ENCODE results near the gene ATP1B1.

ATP1B1 gene

DNA sequence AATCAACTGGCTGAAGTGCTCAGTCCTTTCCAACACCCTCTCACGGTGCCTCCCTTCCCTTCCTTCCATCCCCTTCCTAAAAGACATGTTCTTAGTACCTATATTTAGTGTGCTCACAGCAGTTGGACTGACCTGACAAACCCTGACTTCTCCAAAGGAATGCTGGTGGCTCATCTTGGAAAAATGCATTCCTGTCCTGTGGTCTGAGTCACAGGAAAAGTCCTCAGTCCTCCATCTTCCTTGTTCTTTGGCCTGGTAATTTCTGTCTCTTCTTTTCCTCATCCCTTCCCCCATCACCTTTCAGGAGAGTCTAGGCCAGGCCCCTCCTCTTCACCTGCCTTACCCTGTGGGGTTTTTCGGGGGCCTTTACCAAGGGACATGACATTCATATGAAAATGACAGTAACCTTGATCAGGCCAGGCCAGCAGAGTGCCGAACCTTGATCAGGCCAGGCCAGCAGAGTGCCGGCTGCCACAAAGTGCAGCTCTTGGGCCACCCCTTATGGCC lies 7.2 kb downstream of the ATP1B1 start:
- in situ Hi-C loops (cut with MboI; ENCODE audit: low sequenced_read_pairs) = no loop called here

DNA sequence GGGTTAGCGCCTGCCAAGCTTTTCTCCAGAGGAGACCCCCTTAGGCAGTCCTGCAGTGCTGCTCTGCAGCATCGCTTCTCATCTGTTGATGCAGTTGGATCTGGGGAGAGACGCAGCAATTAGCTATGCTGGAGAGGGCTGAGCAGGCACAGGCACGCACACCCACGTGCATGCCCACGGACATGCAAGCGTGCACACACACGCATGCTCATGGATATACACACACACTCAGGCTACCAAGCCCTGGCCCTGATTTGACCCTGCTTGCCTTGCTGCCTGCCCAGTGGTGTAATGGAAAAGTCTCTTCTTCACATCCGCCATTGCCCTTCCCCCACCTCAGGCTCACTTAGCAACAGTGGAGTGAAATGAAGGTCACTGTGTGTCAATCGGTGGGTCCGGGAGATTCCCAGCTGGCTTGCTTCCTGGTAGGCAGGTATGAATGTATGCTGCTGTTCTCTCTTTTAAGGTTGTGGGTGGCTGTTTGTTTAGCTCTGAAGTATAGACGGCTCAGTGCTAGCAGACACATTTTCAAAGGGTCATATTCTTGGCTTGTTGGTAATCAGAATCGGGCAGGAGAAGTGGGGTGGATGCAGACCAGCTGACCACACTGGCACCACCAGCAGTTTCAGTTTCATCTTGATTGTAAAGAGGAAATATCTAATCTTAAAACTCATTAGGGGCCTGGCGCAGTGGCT lies 9.5 kb downstream of the ATP1B1 start:
- in situ Hi-C loops (cut with MboI; ENCODE audit: low sequenced_read_pairs) = no loop called here

DNA sequence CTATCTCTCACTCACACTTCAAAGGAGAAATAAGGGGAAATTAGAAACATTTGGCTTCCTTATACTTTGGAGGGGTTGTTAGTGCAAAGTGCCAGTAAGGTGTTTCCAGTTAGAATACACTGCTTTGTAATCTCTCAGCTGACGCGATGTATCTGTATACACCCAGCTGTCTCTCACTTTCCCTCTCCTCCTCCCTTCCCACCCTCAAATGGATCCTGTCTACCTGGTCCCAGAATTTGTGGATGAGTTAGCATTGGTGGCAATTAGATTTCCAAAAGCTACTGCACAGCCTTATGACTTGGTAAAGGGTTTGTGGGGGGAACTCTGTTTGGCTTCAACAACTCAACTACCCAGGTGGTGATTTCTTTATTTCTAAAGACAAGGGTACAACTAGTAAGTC lies 10.5 kb downstream of the ATP1B1 start:
- in situ Hi-C loops (cut with MboI; ENCODE audit: low sequenced_read_pairs) = no loop called here

DNA sequence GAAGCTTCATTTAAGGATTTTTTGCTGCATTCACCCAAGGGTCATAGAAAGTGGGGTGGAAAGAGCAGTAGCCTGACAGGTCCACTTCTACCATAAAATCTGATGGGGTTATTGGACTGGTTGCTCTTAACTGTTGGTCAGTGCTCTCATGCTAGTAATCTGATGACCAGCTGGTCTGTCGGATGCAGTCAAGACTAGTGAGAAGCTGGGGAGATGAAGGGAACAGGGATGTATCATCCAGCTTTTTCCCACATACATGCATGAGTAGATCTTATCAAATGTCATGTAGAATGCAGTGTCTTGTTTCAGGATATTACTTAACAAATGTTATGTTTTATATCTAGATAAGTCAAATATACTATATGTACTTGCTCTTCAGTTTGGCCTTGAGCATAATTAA lies 11.1 kb downstream of the ATP1B1 start:
- in situ Hi-C loops (cut with MboI; ENCODE audit: low sequenced_read_pairs) = no loop called here

DNA sequence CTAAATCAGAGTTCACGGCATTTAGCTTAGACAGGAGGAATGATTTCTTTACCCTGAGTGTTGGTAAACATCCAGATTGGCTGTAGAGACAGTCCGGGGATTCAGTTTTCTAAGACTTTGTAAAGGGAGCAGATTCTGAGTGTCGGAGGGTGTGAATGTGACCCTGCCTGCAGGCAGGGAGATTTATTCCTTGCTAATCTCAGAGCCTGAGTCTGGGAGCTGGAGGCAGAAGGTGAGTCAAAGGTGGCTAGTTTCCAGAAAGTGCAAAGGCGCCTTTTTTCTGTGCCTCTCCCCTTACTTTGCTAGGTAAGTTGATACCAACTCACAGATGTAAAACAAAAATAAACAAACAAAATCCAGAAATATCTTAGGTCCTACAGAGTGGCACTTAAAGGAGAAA lies 11.7 kb downstream of the ATP1B1 start:
- in situ Hi-C loops (cut with MboI; ENCODE audit: low sequenced_read_pairs) = no loop called here

DNA sequence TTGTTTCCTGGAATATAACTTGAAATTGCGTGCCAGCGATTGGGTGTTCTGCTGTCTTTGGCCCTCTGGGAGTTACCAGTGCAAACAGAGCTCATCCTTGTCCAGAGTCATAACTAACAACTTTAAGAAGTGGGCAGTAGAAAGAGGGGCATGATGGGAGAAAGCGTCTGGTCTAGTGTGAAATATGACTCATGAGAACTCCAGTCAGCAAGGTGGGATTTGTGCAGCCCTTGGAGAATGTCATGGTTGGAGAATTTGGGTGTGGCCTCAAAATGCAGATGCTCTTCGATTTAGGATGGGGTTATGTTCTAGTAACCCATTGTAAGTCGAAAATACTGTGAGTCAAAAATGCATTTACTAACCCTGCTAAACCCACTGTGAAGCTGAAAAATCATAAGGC lies 12.9 kb downstream of the ATP1B1 start:
- in situ Hi-C loops (cut with MboI; ENCODE audit: low sequenced_read_pairs) = no loop called here

DNA sequence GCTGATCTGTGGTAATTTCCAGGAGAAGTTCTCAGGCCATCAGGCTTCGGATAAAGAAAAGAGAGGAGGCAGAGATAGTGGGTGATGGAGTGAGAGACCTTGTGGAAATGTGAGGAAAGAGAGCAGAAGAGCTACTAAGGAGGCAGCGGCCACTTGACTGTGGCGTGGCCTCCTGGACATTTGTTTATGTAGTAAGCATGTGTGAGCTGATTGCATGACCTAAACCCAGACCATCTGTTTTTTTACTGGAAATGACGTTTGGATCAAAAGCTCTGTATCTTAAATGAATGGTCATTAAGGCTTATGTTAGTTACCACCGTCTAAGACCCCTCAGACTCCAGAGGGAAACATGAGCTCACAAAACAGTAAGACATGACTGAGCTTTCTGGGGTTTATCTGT lies 13.6 kb downstream of the ATP1B1 start:
- in situ Hi-C loops (cut with MboI; ENCODE audit: low sequenced_read_pairs) = no loop called here

DNA sequence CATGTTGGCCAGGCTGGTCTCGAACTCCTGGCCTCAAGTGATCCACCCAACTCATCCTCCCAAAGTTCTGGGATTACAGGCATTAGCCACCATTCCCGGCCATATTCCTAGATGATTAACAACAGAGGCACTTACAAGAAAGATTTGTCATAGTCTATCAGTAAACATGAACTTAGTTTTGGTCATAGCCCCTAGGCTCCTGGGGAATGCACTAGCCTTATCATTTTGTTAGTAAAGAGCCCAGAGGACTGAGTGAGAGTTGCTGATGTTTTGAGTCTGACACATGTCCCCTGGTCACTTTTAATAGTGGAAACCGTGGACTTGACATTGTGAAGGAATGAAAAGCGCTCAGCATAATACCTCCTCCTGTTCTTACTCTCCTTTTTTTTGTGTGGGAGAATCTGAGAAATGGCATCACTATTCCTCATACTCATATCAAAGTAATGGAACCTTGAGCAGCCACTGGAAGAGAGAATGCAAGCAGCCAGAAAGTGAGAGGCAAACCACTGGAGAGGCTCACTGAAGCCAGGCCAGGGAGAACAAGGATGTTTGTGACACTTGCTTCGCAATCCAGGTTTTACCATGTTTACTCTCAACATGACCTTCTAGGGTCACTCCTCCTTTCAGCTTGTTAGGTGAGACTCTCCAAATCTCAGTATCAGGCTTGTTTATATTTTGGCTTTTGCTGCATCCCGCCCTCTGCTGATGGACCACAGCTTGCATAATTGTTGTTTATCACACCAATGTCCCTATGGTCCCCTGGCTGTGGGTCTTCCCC lies 14.8 kb downstream of the ATP1B1 start:
- in situ Hi-C loops (cut with MboI; ENCODE audit: low sequenced_read_pairs) = no loop called here

DNA sequence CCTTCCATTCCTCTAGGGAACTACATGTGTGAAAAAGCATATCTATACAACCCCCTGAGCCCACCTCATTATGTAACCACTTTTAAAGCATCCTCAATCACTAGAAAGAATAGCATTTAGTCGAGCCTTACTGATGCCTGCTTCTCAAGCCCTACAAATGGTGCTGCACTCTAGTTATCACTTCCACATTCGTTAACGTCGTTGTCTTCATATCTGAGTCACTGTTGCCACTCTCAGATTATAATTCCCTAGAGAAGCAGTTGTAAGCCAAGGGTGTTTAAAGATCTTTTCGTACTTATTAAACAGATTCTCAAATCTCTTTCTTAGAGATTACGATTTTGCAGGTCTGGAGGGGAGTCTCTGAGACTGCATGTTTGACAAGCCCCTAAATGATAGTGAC lies 16.5 kb downstream of the ATP1B1 start:
- in situ Hi-C loops (cut with MboI; ENCODE audit: low sequenced_read_pairs) = no loop called here

DNA sequence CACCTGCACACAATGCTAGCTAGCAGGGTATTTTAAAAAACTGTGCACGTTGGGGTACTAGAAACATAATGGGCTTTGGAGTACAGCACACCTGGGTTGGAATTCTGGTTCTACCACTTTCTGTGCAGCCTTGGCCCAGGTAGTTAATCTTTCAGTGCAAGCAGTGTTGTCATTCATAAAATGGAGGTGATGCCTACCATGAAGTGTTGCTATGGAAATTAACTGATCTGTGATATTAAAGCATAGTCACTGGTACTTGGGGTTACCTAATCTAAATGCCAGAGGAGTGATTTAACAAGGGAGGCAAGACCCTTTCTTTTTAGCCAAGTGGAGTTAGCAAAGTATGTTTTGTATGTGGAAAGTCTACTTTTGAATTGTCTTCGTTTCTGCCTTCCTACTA lies 18.0 kb downstream of the ATP1B1 start:
- in situ Hi-C loops (cut with MboI; ENCODE audit: low sequenced_read_pairs) = no loop called here

DNA sequence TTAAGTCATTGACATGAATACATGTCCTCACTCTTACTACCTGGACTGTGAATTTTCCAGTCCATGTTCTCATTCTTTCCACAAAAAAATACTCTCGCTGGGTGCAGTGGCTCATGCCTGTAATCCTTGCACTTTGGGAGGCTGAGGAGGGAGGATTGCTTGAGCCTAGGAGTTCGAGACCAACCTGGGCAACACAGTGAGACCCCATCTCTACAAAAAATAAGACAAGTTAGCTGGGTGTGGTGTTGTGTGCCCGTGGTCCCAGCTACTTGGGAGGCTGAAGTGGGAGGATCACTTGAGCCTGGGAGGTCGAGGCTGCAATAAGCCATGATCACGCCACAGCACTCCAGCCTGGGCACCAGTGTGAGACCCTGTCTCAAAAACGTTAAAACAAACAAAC lies 19.1 kb downstream of the ATP1B1 start:
- in situ Hi-C loops (cut with MboI; ENCODE audit: low sequenced_read_pairs) = loop anchor here (25.0 kb wide), 1 partner anchor 488 kb away; no protein-coding TSS in a partner anchor

DNA sequence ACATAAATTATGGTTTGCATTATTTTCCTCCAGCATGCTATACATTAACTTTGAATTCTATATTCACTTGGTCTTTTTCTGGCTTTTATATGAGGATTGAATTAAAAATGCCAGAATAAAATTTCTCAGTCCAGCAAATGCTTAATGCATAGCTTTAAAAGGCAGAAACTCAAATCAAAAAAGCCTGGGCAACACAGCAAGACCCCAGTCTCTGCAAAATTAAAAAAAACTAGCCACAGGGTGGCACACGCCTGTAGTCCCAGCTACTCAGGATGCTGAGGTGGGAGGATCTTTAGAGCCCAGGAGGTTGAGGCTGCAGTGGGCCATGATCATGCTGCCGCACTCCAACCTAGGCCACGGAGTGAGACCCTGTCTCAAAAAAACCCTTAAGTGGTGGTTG lies 19.8 kb downstream of the ATP1B1 start:
- in situ Hi-C loops (cut with MboI; ENCODE audit: low sequenced_read_pairs) = loop anchor here (25.0 kb wide), 1 partner anchor 489 kb away; no protein-coding TSS in a partner anchor

DNA sequence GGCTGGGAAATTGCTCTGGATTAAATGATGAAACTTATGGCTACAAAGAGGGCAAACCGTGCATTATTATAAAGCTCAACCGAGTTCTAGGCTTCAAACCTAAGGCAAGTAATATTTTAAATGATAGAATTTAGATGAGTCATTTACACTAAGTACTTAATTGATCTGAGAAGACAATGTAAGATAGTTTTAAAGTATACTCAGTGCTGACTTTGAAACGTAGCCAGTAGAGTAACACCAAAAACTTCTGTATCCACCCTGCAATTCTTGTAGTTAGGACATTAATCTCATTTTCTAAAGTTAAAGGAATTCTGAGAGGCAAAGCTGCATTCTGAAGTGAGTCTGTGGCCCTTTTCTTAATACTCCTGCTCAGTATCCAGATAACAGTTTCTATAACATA lies 20.8 kb downstream of the ATP1B1 start:
- in situ Hi-C loops (cut with MboI; ENCODE audit: low sequenced_read_pairs) = loop anchor here (25.0 kb wide), 1 partner anchor 490 kb away; no protein-coding TSS in a partner anchor

DNA sequence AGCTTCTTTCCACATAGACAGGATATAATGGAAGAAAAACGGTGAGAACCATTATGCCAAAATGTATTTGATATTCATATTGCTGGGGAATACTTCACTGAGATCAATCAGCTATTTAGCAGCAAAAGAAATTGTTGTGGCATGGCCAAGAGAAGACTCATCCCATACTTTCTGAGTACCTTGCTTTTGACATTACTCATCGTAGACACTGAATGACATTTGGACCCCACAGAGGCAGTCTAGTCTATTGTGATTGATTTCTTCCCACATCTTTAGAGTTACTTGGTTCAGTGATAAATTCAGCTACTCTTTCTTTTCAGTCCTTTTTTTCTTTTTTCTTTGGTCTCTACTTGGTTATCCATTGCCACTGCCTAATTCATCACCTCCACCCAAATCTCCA lies 22.1 kb downstream of the ATP1B1 start:
- in situ Hi-C loops (cut with MboI; ENCODE audit: low sequenced_read_pairs) = loop anchor here (25.0 kb wide), 1 partner anchor 491 kb away; no protein-coding TSS in a partner anchor

DNA sequence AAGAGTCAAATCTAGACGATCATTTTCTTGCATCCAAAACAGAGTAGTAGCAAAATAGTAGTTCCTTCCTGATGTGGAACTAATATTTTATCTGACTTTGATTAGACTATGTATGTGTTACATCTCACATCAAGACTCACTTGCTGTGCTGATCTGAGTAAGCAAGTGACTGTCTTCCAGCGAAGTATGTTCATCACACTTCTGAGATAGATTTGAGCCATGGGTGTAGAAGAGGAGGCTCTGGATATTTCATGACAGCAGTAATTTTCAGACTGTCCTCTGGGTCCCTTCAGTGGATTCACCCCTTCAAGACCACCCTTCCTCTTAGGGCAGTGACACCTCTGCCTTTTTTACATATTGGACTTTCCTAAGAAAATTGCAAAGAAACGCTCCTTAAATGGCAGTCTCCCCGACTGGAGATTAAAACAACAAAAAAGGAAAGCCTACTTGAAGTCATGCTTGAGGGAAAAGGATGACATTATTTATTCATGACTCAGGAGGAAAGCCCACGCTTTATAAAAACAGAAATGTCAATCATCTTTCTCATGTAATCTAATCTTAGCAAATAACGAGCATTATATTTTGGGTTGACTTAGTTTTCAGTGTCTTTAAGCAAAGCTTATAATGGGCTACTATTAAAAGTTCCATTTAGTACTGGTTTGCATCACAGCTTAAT lies 22.8 kb downstream of the ATP1B1 start:
- in situ Hi-C loops (cut with MboI; ENCODE audit: low sequenced_read_pairs) = loop anchor here (25.0 kb wide), 1 partner anchor 492 kb away; no protein-coding TSS in a partner anchor

DNA sequence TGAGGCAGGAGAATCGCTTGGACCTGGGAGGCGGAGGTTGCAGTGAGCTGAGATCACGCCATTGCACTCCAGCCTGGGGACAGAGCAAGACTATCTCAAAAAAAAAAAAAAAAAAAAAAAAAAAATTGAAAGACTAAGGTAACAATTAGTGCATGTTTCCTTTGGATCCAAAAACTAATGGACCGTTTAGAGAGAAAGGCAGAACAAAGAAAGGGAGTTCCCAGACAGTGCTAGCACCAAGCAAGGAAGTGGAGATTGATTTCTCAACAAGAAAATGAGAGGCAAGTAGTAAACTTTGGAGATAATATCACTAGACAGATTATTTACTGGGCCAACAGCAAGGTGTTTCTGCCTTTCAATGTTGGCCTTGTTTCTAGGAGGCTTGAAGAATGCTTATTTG lies 24.2 kb downstream of the ATP1B1 start:
- in situ Hi-C loops (cut with MboI; ENCODE audit: low sequenced_read_pairs) = loop anchor here (25.0 kb wide), 1 partner anchor 493 kb away; no protein-coding TSS in a partner anchor

DNA sequence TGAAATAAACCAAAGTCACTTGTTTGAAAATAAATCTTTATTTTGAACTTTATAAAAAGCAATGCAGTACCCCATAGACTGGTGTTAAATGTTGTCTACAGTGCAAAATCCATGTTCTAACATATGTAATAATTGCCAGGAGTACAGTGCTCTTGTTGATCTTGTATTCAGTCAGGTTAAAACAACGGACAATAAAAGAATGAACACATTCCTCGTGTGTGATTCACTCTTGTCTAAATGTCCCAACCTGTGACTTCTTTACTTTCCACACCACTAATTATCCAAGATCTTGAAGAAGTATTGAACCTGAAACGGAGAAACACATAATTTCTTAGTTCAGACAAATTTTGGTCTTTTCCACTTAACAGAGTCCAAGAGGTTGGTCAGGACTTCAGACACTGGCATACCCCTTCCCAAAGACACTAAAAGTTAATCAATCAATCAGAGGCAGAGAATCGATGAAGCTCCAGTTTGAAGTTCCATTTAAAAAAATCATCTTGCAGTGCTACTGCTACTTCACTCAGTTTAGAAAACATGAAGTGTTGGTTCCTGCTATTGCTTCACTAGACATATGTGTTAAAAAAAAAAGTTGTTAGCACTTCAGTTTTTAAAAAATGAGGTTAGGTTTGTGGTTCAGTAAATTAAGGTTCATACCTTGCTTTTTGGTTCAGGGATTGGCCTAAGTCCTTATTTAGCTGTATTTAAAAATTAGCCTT lies 26.2 kb downstream of the ATP1B1 start:
- in situ Hi-C loops (cut with MboI; ENCODE audit: low sequenced_read_pairs) = loop anchor here (25.0 kb wide), 1 partner anchor 495 kb away; no protein-coding TSS in a partner anchor

DNA sequence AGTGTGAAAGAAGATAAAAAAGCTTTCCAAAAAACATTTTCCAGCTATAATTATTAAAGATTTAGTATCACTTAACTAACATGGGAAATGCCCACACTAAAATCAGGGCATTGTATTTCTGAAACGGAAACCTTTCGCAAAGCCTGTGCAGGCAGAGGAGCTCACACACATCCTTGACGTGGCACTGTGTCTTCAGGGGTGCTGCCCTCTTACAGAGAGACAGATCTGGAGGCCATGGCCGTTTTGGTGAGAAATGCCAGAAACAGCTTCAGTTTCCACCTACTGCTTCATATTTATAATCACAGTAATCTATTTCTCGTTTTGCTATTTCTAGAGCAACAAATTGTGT lies 26.7 kb downstream of the ATP1B1 start:
- in situ Hi-C loops (cut with MboI; ENCODE audit: low sequenced_read_pairs) = loop anchor here (25.0 kb wide), 1 partner anchor 496 kb away; no protein-coding TSS in a partner anchor

DNA sequence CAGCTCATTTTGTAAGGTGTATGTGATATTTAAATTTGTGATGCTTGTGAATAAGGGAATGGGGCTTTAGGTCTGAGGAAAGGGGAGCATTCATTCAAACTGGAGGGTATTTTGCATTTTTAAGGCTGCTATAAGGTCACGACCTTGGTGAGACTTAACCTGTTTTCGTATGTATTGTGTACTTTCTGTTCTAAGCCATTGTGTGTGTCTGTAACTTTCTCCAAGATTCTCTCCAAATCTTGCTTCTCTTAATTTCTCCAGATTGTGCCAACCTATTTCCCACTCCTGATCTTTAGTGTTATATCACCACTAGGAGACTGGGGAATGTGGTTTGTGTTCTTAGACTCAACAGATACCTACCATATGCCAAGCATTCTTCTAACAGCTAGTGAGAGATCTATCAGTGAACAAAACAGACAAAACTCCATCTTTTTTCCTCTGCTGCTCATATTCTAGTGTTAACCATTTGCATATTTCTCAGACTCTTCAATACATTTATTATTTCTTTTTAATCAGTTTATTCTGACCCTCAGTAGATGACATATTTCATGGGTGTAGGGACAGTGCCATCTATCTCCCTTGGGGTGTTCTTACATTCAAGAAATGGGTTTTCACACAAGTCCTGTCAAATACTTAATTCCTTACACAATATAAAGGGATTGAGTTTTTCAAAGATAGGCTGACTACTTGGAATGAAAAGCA lies 27.5 kb downstream of the ATP1B1 start:
- in situ Hi-C loops (cut with MboI; ENCODE audit: low sequenced_read_pairs) = loop anchor here (25.0 kb wide), 1 partner anchor 497 kb away; no protein-coding TSS in a partner anchor

DNA sequence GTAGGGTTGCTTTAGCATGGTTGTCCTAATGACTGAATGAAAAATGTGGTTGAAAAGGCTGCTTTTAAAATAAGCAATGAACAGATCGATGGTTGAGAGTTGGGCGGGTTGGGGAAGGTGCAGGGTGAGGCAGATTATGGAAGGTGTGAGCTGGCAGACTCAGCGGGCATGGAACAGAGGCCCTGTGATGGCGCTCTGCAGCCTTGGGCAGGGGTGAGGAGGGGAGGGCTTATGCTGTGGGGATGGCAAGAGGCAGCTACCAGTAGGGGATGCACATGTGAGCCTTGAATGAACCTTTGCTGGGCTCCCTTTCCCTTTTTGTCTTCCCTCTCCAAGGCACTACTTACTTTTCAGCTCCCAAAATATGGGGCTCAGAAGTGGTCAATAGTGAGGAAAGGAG lies 30.9 kb downstream of the ATP1B1 start:
- in situ Hi-C loops (cut with MboI; ENCODE audit: low sequenced_read_pairs) = loop anchor here (25.0 kb wide), 1 partner anchor 500 kb away; no protein-coding TSS in a partner anchor

Measured in HL-60/S4 (cell line).